Activated naive CD4-positive, alpha-beta T cell treated with anti-CD3 and anti-CD28 coated beads, Interleukin-2, amount 50 U/mL, for 24 hours (primary cell): ENCODE results near the gene PACRGL.

Experiments used
- H3K27ac Mint-ChIP-seq: one replicate; pipeline ENCODE4 v1.8.0; 2021; ENCODE audit warnings: mild to moderate bottlenecking, mixed read lengths
- H3K27me3 Mint-ChIP-seq: one replicate; pipeline ENCODE4 v1.8.0; 2021; ENCODE audit warnings: mixed read lengths
- H3K36me3 Mint-ChIP-seq: one replicate; pipeline ENCODE4 v1.8.0; 2021; ENCODE audit warnings: mixed read lengths
- H3K4me1 Mint-ChIP-seq: one replicate; pipeline ENCODE4 v1.8.0; 2021; ENCODE audit warnings: mixed read lengths
- H3K4me3 Mint-ChIP-seq: one replicate; pipeline ENCODE4 v1.8.0; 2021; ENCODE audit warnings: mild to moderate bottlenecking, mixed read lengths
- H3K9me3 Mint-ChIP-seq: one replicate; pipeline ENCODE4 v1.8.0; 2021; ENCODE audit warnings: mixed read lengths

PACRGL gene

GRCh38 chr4:20700007-20700761 lies at the start of gene PACRGL:
PACRGL (plus strand) TSS chr4:20700458; CDS start chr4:20704482, 4,024 bp downstream.
- H3K27ac Mint-ChIP-seq, result peak within 1 kb of the TSS; percentile 96
- H3K4me3 Mint-ChIP-seq, result peak within 1 kb of the TSS; percentile 96
- H3K4me1 Mint-ChIP-seq, result peaks cover 44% of the 10 kb centered on the region
- H3K9me3 Mint-ChIP-seq, result no peaks in the 10 kb centered on the region
- H3K27me3 Mint-ChIP-seq, result no peaks in the 10 kb centered on the region
- H3K36me3 Mint-ChIP-seq, result no peaks in the 10 kb centered on the region

GRCh38 chr4:20652226-20652885 lies 47.9 kb upstream of the PACRGL start:
- no peaks in the 10 kb centered on the region for H3K9me3 Mint-ChIP-seq
- no peak overlapping the region for H3K27ac Mint-ChIP-seq
- H3K4me3 Mint-ChIP-seq, result no peak overlapping the region
- H3K4me1 Mint-ChIP-seq, result no peaks in the 10 kb centered on the region
- peaks cover 6% of the 10 kb centered on the region for H3K27me3 Mint-ChIP-seq
- H3K36me3 Mint-ChIP-seq, result no peaks in the 10 kb centered on the region

- Mint-ChIP-seq H3K27ac (no peak overlapping the region), H3K9me3 (no peaks in the 10 kb centered on the region), H3K27me3 (peaks cover 5% of the 10 kb centered on the region), H3K4me3 (no peak overlapping the region), H3K36me3 (no peaks in the 10 kb centered on the region), H3K4me1 (no peaks in the 10 kb centered on the region)
Measured at GRCh38 chr4:20658456-20658855, 41.8 kb upstream of the PACRGL start.

- Mint-ChIP-seq H3K4me3 (no peak overlapping the region), H3K27me3 (peaks cover 12% of the 10 kb centered on the region), H3K4me1 (no peaks in the 10 kb centered on the region), H3K36me3 (no peaks in the 10 kb centered on the region), H3K27ac (no peak overlapping the region), H3K9me3 (no peaks in the 10 kb centered on the region)
Measured at GRCh38 chr4:20662851-20663250, 37.4 kb upstream of the PACRGL start.

- Mint-ChIP-seq H3K9me3 (no peaks in the 10 kb centered on the region), H3K36me3 (no peaks in the 10 kb centered on the region), H3K27me3 (peaks cover 12% of the 10 kb centered on the region), H3K4me1 (no peaks in the 10 kb centered on the region), H3K27ac (no peak overlapping the region), H3K4me3 (no peak overlapping the region)
Measured at GRCh38 chr4:20666012-20666860, 34.0 kb upstream of the PACRGL start.

GRCh38 chr4:20672262-20672661 lies 28.0 kb upstream of the PACRGL start:
- H3K9me3 Mint-ChIP-seq, result no peaks in the 10 kb centered on the region
- peaks cover 13% of the 10 kb centered on the region for H3K27me3 Mint-ChIP-seq
- H3K4me3 Mint-ChIP-seq, result no peak overlapping the region
- no peaks in the 10 kb centered on the region for H3K36me3 Mint-ChIP-seq
- no peaks in the 10 kb centered on the region for H3K4me1 Mint-ChIP-seq
- H3K27ac Mint-ChIP-seq, result no peak overlapping the region

- no peaks in the 10 kb centered on the region for H3K36me3 Mint-ChIP-seq
- H3K9me3 Mint-ChIP-seq, result no peaks in the 10 kb centered on the region
- H3K27ac Mint-ChIP-seq, result no peak overlapping the region
- no peaks in the 10 kb centered on the region for H3K4me1 Mint-ChIP-seq
- no peak overlapping the region for H3K4me3 Mint-ChIP-seq
- H3K27me3 Mint-ChIP-seq, result peaks cover 26% of the 10 kb centered on the region
Measured at GRCh38 chr4:20675786-20676185, 24.5 kb upstream of the PACRGL start.

- Mint-ChIP-seq H3K36me3 (no peaks in the 10 kb centered on the region), H3K9me3 (no peaks in the 10 kb centered on the region), H3K4me1 (no peaks in the 10 kb centered on the region), H3K27ac (no peak overlapping the region), H3K27me3 (peaks cover 27% of the 10 kb centered on the region), H3K4me3 (no peak overlapping the region)
Measured at GRCh38 chr4:20676501-20677197, 23.6 kb upstream of the PACRGL start.

- H3K4me1 Mint-ChIP-seq, result no peaks in the 10 kb centered on the region
- H3K27ac Mint-ChIP-seq, result no peak overlapping the region
- peaks cover 27% of the 10 kb centered on the region for H3K27me3 Mint-ChIP-seq
Measured at GRCh38 chr4:20678400-20678799, 21.9 kb upstream of the PACRGL start.

GRCh38 chr4:20679951-20680350 lies 20.3 kb upstream of the PACRGL start:
- H3K4me1 Mint-ChIP-seq, result no peaks in the 10 kb centered on the region

More at GRCh38 chr4:20678400-20678799, 21.9 kb upstream of the PACRGL start:
- no peaks in the 10 kb centered on the region for H3K9me3 Mint-ChIP-seq
- no peaks in the 10 kb centered on the region for H3K36me3 Mint-ChIP-seq
- H3K4me3 Mint-ChIP-seq, result no peak overlapping the region

GRCh38 chr4:20680736-20681135 lies 19.5 kb upstream of the PACRGL start:
- H3K4me3 Mint-ChIP-seq, result no peak overlapping the region
- no peaks in the 10 kb centered on the region for H3K4me1 Mint-ChIP-seq
- H3K9me3 Mint-ChIP-seq, result no peaks in the 10 kb centered on the region
- H3K36me3 Mint-ChIP-seq, result no peaks in the 10 kb centered on the region
- no peak overlapping the region for H3K27ac Mint-ChIP-seq
- peaks cover 21% of the 10 kb centered on the region for H3K27me3 Mint-ChIP-seq

More at GRCh38 chr4:20679951-20680350, 20.3 kb upstream of the PACRGL start:
- no peak overlapping the region for H3K4me3 Mint-ChIP-seq
- no peaks in the 10 kb centered on the region for H3K36me3 Mint-ChIP-seq
- H3K27me3 Mint-ChIP-seq, result peaks cover 22% of the 10 kb centered on the region
- no peak overlapping the region for H3K27ac Mint-ChIP-seq
- H3K9me3 Mint-ChIP-seq, result no peaks in the 10 kb centered on the region

GRCh38 chr4:20681271-20681670 lies 19.0 kb upstream of the PACRGL start:
- Mint-ChIP-seq H3K27ac (no peak overlapping the region), H3K4me1 (no peaks in the 10 kb centered on the region), H3K36me3 (no peaks in the 10 kb centered on the region), H3K9me3 (no peaks in the 10 kb centered on the region), H3K4me3 (no peak overlapping the region), H3K27me3 (peaks cover 19% of the 10 kb centered on the region)

- H3K27me3 Mint-ChIP-seq, result peaks cover 12% of the 10 kb centered on the region
- H3K4me1 Mint-ChIP-seq, result no peaks in the 10 kb centered on the region
- no peaks in the 10 kb centered on the region for H3K9me3 Mint-ChIP-seq
- H3K4me3 Mint-ChIP-seq, result no peak overlapping the region
- no peak overlapping the region for H3K27ac Mint-ChIP-seq
- H3K36me3 Mint-ChIP-seq, result no peaks in the 10 kb centered on the region
Measured at GRCh38 chr4:20682853-20683252, 17.4 kb upstream of the PACRGL start.

GRCh38 chr4:20683766-20684165 lies 16.5 kb upstream of the PACRGL start:
- Mint-ChIP-seq H3K4me1 (no peaks in the 10 kb centered on the region), H3K27ac (no peak overlapping the region)

More at GRCh38 chr4:20683766-20684165, 16.5 kb upstream of the PACRGL start:
- Mint-ChIP-seq H3K4me3 (no peak overlapping the region), H3K27me3 (peaks cover 5% of the 10 kb centered on the region), H3K9me3 (no peaks in the 10 kb centered on the region), H3K36me3 (no peaks in the 10 kb centered on the region)
